GM21576 (cell line): ENCODE measurements around the gene SAMD8.
"Not testable (repeated sequence)": the region's sequence is repeated elsewhere in the genome, so short reads cannot be mapped to it uniquely, and the experiment has no call there.

Experiments used
- ATAC-seq: cut with Tn5 transposase; IDR thresholded peaks from one replicate; pipeline ENCODE4 v1.9.1; 2021; ENCODE audit warnings: mild to moderate bottlenecking, moderate library complexity; ENCODE audit not compliant: unreplicated experiment

The SAMD8 gene

DNA sequence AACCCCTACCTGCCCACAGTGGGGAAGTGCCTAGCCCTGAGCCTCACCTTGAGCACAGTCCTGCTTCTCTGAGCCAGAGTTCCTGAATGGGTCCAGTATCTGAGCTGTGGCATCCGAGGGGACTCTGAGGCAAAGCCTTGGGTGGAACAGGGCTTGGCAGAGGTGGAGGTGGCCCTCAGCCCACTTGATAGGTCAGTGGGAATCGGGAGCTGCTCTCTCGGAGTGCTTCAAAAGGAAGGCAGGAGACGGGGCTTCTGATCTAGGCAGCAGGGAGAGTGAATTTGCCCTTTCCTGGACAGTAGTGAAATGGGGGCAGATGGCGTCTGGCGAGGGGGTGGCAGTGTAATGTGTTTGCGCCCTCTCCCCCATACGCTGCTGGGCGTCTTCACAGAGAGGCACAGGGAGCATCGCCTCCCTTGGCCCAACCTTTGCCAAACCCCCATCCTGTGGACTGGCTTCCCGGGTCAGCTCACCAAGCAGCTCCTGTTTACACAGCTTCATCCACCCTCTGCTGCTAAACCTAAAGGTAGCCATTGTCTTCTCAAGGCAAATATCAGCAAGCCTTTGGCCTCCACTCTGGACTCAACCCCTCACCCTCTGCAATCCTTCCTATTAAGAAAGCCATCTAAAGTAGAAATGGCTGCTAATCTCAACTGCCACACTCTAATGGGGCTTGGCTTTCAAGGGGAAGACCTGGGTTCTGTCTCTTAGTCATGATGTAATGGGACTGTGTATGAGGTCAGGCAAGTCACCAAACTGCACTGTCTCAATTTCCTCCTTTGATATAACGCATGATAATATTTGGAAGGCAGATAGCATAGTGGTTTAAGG is 78.0 kb downstream of the SAMD8 start:
- no peak for ATAC-seq

DNA sequence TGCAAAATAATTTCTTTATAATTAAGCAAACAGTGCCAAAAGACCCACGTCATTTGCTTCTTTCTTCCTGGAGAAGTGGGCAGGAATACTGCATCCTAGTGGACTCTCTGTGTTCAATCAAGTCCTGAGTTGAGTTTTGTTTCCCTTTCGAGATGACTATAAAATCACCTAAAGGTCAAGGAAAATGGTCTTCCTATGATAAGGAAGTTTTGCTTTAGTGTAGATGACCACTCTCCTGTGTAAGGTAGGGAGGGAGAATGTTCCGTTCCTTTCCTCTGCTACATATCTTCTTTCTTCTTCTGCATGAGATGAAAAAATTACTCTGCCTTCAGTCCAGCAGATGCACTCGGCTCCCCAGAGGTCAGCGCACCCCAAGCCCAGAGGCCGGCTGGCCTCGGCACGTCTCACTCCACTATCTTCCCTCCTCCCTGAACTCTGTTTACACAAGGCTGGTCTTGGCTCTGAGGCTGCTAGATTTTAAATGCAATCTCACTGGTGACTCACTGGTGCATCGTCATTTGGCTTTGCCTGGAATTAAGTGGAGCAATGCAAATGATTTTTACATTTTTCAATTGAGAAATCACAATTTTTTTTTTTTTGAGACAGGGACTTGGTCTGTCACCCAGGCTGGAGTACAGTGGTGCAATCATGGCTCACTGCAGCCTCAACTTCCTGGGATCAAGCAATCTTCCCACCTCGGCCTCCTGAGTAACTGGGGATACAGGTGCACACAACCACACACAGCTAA is 80.5 kb downstream of the SAMD8 start:
- no peak for ATAC-seq

DNA sequence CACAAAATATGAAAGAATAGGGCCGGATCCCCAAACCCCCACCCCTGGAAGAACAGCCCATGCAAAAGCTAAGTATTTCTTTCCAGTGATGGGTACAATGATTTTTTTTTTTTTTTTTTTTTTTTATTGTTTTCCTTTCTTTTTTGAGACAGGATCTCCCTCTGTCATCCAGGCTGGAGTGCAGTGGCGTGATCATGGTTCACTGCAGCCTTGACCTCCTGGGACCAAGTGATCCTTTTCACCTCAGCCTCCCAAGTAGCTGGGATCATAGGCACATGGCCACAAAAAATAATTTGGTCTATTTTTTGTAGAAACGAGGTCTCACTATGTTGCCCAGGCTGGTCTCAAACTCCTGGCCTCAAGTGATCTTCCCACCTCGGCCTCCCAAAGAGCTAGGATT is 83.2 kb downstream of the SAMD8 start:
- ATAC-seq: not testable (repeated sequence)

DNA sequence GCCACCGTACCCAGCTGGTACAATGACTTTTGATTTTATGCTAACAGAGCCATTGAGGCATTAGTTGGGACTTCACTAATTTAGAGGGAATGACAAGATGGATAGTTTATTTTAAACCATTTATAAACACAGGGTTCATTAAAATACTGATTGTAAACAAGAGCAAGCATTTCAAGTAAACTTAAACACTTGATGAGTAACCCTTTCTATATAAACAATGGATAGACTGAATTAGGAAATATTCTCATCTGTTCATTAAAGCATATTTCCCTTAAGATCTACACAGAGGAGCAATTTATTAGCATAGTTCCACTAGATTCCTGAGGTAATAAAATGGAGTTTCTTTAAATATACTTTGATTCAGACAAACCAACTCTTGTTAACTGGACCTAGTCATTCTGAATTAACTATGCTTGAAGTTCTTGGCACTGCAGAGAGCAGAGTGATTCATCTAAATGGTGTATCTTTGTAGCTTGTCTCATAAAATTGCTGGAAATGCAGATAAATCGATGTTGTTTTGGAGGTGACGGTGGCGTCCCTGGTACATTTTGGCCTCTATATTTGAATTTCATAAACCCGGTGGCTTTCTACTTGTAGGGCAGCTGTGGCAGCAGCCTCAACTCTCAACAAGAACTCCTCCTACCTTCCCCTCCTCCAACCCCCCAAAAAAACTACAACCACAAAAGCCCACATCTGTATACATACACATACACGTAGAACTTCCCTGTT is 83.7 kb downstream of the SAMD8 start:
- no peak for ATAC-seq

DNA sequence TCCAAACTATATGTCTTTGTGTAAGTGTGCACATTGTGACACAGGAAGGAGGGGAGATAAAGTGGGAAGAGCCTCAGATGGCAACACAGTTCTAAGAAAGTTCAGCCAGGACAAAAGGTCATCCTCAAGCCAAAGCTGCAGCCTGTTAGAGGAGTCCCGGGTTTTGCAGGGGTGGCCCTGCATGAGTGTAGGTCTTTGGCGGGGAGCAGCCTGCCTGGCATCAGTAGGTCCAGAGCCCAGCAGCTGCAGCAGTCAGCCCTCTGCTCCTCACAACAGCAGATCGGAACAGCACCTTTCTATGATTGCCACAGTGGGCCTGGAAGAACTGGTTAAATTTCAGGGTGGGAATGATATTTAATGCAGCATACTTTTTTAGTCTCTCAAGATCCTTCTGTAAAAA is 85.6 kb downstream of the SAMD8 start:
- no peak for ATAC-seq

DNA sequence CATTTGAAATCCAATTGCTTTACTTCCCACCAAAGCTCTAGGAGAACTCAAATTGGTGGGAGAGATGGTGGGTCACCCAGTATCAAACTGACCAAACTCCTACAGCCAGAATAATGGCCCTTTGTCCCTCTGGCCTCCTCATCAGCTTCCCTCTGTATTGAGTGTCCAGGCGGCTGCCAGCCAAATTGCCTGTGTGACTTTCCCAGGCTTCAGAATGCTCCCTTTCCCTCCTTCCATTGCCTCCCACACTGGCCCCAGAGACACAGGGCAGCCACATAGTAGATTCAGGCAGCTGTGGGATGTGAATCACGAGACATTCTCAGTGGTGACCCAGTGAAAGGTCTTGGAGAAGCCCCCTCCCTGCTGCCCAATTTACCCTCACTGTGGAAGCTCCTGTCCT is 86.5 kb downstream of the SAMD8 start:
- ATAC-seq: no peak

DNA sequence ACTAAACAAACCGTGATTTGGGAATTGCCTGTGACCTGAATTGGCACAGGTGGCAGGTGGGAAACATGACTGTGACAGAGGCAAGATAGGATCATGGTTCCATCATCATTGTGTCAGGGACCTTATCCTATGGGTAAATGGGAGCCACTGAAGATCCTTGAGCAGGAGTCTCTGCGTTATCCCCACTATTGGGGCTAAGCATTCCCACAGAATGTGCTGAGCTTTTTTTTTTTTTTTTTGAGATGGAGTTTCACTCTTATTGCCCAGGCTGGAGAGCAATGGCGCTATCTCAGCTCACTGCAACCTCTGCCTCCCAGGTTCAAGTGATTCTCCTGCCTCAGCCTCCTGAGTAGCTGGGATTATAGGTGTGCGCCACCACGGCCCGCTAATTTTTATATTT is 88.5 kb downstream of the SAMD8 start:
- not testable (repeated sequence) for ATAC-seq

DNA sequence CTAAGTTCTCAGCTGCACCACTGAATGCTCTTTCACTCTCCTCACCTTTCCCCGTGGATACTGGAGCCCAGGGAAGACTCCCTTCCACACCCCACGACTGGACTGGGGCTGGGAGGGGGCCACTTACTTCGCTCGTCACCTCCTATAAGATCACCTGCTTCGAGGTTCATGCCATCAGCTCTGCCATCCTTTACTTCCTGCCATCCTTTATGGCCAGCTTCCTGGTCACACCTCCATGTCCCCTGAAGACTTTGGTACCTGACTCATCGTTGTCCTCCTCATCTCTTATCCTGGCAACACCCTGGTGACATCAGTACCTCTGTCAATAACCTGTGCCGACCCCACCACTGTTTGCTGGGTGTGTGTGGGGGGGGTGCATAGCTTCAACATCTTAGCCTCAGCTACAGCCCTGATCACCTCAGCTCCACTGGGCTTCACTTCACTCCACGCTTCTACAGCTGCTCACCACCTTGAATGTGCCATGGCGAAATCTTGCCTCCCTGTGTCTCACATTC is 90.4 kb downstream of the SAMD8 start:
- ATAC-seq: no peak

DNA sequence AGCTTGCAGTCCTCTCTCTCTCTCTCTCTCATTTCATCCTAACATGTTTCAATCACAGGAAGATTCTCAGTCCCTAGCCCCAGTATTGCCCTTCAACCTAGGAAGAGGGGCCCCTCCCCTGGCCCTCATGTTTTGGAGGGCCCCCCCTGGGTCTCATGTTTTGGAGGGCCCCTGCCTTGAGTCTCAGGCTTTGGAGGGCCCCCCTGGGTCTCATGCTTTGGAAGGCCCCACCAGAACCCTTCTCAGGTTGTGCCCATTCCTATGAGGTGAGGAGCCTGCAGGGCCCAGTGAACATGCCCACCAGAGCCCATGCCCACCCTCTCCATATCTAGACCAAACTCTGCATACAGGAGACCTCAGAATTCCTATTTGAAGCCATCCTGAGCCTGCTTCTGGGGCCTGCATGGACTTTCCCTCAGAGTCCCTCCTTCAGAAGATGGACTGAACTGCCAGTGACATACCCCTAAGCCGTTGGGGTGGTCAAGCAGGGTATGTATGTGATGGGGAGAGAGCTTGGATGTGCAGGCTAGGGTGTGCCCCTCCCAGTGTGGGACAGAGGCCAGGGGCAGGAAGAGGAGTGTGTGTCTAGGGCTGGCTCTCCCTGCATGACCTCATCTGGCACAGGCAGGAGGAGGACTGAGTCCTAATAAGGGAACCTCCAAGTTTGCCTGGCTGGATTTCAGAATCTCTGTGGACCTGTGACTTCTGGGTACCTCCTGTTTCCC is 91.0 kb downstream of the SAMD8 start:
- no peak for ATAC-seq

DNA sequence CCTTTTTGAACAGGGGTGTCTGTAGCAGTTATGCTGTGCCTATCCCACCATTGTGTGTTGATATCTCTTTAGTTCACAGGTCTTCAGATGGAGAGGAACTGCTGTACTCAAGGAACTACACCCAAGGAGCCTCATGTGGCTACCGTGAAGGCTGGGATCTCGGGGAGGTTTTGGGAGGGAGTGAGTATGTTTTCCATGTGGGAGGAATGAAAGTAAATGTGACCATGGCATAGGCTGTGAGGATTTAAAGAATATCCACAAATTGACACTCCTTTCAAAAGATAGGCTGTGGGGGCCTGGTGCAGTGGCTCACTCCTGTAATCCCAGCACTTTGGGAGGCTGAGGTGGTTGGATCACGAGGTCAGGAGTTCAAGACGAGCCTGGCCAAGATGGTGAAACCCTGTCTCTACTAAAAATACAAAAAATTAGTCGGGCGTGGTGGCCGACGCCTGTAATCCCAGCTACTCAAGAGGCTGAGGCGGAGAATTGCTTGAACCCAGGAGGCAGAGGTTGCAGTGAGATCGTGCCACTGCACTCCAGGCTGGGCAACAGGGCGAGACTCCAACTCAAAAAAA is 91.7 kb downstream of the SAMD8 start:
- ATAC-seq: not testable (repeated sequence)

DNA sequence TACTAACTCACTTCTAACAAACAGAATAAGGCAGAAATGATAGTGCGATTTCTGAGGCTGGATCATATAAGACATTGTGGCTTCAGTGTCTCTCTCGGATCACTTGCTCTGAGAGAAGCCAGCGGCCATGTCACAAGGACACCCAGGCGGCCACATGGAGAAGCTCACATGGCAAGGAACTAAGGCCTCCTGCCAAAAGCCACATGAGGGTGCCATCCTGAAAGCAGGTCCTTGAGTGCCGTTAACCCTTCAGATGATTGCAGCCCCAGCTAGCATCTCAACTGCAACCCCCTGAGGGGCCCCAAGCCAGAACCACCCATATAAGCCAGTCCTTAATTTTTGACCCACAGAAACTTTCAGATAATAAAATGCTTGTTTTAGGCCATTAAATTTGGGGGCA is 92.3 kb downstream of the SAMD8 start:
- ATAC-seq: no peak

DNA sequence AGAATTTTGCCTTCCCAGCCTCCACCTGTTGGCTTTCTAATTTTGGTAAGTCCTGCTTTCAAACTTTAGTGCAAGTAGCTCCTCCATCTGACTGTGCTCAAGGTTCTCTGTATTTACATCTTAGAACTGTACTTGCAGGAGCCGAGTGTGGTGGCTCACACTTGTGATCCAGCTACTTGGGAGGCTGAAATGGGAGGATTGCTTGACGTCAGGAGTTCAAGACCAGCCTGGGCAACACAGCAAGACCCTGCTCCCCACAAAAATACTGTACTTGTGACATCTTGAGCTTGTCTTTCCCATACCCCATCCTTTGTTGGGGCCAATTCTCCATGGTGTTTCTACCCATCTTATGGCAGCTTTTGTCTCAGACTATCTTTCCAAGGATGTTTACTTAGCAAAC is 94.5 kb downstream of the SAMD8 start:
- ATAC-seq: no peak

DNA sequence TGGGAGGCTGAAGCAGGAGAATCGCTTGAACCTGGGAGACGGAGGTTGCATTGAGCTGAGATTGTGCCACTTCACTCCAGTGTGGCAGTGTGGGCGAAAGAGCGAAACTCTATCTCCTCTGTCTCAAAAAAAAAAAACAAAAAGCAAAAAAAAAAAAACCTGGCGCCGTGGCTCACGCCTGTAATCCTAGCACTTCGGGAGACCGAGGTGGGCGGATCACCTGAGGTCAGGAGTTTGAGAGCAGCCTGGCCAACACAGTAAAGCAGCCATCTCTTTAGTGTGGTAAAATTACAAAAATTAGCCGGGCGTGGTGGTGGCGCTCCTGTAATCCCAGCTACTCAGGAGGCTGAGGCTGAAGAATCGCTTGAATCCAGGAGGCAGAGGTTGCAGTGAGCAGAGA is 95.2 kb downstream of the SAMD8 start:
- not testable (repeated sequence) for ATAC-seq

DNA sequence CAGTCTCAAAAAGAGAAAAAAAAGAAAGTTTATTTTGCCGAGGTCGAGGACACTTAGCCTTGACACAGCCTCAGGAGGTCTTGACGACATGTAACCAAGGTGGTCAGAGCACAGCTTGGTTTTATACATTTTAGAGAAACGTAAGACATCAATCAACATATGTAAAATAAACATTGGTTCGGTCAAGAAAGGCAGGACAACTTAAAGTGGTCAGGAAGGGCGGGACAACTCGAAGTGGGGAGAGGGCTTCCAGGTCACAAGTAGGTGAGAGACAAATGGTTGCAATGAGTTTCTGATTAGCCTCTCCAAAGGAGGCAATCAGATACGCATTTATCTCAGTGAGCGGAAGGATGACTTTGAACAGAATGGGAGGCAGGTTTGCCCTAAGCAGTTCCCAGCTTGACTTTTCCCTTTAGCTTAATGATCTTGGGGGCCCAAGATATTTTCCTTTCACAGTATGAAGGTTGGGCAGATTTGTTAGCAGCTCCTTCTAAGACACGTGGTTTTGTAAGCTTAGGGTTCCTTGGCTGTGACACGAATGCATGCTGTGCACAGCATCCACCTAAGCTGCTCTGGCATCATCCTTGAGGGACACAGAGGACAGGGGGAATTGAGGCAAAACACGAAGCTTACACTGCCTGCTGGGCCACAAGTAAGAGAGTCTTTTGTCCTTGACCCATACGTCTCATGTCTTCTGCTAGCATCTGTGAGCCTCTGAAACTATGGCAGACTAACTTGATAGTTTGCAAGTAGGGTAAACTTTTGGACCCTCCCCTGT is 95.8 kb downstream of the SAMD8 start:
- no peak for ATAC-seq

DNA sequence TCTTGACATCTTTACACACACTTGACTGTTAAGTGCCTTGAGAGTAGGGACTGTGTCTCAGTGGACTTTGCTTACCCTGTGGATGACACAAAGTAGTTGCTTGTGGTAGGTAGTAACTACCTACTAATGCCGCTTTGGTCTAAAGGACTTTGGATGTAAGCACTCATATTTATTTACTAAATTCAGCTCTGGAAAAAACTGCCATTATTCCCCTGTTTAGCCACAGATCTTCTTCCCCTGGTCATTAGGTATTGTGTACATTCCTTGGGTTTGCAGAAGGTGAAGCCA is 96.3 kb downstream of the SAMD8 start:
- ATAC-seq: no peak

DNA sequence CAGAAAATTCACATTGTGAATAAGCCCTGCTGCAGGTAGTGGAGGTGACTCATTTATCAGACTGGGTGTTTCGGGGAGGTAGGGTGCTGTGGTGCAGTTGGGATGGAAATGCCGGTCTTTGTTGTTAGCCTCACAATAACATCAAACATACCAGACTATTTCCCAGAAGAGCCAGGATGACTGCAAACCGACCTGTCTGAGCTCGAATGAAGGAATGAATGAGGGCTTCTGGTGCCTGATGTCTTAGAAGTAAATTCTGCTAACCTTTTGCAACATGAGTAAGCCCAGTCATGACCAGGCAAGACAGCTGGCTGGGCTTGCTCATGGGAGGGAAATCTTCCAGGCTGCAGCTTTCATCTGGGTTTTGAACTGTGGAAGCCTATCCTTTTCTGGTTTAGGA is 96.7 kb downstream of the SAMD8 start:
- no peak for ATAC-seq

DNA sequence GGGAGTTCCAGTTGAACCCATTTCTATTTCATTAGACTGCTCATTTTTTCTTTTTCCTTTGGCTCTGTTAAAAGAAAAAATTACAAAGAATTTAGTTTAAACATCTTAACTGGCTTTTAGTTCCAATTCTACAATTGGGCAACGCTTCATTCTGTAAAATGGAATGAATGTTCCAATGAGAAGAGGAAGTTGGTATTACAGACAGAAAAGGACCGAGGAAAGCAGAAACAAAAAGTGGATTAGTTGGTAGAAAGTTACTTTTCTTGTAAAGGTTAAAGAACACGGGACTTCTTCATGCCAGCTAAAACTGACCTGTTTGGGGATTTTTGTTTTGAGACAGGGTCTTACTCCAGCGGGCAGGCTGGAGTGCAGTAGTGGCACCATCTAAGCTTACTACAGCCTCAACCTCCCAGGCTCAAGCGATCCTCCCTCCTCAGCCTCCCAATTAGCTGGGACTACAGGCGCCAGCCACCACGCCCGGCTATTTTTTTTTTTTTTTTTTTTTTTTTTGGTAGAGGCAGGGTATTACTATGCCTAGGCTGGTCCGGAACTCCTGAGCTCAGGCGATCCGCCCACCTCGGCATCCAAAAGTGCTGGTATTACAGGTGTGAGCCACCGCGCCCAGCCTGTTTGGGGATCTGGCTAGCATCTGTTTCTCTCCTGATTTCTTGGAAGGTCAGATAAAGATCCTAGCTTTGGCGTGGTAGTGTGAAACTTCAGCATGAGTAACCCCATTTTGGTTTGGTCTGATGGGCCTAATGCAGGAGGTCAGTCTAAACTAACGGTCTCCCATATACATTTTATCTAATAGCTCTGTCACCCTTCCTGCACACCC is 97.8 kb downstream of the SAMD8 start:
- ATAC-seq: no peak

DNA sequence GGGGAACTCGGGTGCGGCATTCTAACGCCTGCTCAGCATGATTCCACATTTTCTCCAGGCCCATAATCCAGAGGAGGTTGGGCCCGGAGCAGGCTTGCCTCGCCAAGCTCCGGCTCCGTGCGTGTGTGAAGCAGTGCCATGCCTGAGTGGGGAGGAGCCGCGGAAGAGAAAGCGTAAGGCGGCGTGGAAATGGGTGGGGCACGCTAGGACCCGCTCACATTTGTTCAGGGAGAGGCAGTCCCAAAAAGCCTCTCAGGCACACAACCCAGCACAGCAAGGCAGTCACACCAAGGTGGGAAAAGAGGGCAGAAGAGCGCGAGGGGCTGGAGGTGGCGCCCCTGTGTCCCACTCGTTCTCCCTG is 98.4 kb downstream of the SAMD8 start:
- ATAC-seq: peak; percentile 40
